Skin of body (tissue), 2 donors: Measurements from ENCODE around the gene CNTN4. TPM values are rescaled to one million over a fixed set of nuclear protein-coding genes. Genes with fewer than 3 reads are reported as not detected.

Experiments
- DNase-seq: peaks from one replicate; lab custom pipeline; 2025; lab: John Stamatoyannopoulos, UW
- total RNA-seq: library from RNA; depleted of rRNA; stranded (reverse); fragments of >200 nt; gene quantifications from one replicate; pipeline ENCODE4 v1.2.3, GENCODE V29; 2014

The CNTN4 gene
- total RNA-seq, 1 donor from 2014 or later = 24.4 TPM

DNA sequence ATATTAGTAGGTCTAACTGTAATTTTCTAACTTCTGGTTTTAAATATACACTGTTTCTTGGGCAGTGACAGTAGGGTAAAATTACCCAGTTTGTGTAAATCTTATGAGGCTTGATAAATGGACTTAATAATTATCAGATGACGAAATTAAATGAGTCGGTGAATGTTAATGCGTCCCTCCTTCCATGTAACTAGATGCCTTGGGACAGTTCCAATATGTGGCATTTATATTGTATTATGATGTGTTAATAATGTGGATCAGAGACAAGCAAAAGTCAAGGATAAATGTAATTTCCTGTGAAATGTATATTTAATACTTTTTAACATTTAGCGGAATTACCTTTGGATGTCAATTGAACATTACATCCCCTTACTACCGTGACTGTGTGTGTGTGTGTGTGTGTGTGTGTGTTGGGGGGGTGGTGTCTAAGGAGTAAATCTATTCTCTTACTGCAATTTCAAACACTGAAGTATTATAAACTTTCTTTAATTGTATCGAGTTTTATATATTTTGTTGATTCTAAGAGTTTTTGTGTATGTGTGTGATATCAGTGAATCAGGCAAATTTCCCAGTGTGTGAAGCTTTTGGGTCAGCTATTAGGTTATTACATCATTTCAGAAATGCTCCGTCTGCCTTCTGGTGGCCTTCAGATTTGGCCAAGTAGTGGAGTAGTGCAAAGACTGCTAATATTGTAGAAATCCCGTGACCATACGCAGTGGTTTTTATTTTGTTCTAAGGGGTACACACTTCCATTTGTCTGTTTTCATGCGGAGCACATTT lies 50.1 kb downstream of the CNTN4 start:
- DNase-seq = no peak

DNA sequence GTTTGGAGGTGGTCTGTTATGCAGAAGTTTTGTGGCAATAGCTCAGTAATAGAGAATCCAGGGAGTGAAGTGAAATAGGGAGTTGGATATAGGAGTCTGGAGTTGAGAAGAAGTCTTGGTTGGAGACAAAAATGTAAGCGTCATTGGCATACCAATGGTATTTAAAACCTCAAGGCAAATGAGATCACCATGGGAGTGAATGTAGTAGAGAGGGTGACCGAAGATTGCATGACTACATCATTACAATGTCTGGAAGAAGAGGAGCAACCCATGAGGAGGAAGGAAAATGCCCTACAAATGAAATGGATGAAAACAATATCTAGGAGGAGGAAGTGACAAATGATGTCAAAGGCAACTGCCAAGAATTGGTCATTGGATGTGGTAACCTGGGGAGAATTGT lies 54.4 kb downstream of the CNTN4 start:
- no peak for DNase-seq

- no peak for DNase-seq
Observed at GRCh38 chr3:2153547-2153946, 54.9 kb downstream of the CNTN4 start.

- DNase-seq = peak; percentile 26
Observed at GRCh38 chr3:2154621-2155020, 56.0 kb downstream of the CNTN4 start.

DNA sequence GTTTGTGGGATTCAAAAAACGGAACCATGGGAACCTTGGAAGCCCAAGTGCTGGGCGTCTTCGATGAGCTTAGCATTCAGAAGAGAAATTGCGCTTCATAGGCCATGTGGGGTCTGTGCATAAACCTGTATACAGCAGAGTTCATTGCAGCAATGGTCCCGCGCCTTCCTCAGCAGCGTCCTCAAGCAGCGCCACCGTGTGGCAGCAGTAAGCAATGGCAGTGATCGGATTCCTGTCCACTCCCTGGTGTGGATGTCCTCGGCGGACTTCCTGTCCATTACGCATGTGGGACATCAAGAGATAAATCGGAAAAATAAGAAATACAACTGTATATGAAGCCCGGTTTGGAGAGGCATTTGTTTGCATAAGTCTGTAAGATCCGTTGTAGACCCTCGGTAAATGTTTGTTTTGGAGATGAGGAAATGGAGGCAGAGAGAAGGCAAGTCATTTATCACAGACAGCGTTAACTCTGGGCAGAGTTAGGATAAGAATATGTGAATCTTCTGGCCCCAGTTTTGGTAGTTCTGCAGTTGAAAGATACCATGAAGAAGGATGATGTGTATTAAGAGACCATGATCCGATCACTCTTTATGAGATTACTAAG lies 57.7 kb downstream of the CNTN4 start:
- no peak for DNase-seq

DNA sequence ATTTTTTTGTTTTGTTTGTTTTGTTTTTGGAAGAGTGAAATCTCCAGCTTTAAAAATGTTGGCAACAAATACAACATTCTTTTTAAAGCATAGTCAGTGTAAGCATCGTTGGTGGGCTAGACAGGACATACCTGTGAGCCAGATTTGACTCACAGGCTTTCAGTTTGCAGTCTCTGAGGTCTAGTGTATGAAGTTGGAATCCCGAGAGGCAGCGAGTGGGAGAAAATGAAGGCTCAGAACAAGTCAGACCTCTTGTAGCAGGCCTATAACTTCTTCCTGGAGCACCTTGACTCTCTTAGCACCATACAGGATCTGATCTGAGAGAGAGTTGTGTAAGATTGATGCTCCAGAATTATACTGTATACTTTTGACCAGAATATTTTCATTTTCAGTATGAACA lies 60.2 kb downstream of the CNTN4 start:
- no peak for DNase-seq

DNA sequence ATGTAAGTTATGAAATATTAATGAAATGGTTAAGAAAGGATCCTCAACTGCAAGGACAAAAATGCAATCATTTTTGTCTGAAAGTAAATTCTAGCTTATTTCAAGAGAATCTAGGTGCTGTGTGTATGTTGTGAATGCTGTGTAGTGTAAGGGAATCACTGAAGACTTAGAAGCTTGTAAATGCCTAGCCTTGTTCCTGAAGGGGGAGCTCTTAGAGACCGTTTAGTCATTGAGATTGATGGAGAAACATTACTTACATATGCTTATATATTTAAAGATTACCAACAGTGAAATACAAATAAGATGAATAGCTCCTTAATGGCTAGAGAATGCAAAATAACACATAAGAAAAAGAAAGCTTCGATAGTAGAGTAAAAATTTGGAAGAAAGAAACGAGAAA lies 67.9 kb downstream of the CNTN4 start:
- DNase-seq = no peak

- no peak for DNase-seq
Observed at GRCh38 chr3:2172561-2173171, 74.0 kb downstream of the CNTN4 start.

DNA sequence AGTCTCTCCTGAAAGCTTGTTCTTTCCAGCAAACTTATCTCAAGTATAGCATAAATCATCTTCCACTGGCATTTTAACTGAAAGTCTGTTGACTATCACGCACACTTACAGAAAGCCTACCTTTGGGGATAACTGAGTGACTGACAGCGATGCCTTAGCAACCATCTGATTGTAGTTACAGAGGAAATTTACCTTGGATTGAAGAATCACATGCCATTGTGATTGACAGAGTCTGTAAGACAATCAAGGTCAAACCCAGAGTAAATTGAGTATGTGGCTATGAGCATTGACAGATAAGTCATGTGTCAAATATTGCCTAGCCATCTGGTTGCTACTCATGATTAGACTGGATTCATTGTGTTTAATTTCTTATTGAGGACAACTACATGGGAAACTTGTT lies 82.0 kb downstream of the CNTN4 start:
- no peak for DNase-seq

GRCh38 chr3:2198776-2199279 lies 100.2 kb downstream of the CNTN4 start:
- no peak for DNase-seq

DNA sequence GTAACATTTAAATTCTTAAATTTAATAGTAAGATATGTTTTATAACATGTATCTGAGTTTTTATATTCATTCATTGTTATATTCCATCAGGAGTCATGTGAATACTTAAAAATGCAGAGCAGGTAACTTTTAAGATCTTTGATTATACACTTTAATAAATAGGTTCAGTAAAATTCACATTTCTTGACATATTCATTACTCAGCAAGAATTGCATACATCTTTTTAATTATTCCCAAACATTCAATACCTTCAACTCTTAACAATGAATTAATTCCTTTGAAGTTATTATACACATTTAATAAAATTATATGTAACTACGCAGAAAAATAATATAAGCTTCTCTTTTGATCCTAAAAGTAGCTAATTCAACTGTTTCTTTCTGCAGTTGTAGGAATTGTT lies 105.4 kb downstream of the CNTN4 start:
- no peak for DNase-seq

DNA sequence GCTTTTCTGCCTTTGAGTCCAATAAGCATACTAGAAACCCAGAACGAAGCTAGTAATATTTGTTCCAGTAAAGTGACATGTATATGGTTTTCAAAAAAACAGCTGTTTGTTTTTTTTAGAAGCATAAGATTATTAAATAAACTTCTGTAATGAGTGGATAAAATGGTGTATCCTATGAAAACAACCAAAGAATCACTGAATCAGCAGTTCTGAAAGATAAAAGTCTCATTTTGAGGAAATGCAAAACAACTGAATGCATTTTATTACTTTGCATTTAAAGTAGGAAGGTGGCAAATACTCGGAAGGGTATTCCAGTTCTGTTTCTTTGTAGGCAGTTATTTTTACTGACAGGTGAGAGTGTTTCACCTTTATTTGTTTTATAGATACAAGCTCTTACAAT lies 107.0 kb downstream of the CNTN4 start:
- no peak for DNase-seq

DNA sequence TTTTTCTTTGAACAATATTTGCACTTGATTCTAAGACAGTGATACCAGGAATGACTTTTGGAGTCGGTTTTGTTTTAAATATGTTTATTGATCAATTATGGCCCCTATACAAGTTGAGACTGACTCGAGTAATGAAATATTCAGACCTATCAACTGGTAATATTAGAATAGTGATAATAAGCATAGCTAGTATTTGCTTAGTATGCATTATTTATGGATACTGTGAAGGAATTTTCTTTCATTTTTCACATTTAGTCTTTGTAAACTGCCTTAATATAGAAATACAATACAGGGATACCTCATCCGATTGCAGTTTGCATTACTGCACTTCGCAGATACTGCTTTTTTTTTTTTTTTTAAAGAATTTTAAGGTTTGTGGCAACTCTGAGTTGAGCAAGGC lies 107.9 kb downstream of the CNTN4 start:
- DNase-seq = no peak

DNA sequence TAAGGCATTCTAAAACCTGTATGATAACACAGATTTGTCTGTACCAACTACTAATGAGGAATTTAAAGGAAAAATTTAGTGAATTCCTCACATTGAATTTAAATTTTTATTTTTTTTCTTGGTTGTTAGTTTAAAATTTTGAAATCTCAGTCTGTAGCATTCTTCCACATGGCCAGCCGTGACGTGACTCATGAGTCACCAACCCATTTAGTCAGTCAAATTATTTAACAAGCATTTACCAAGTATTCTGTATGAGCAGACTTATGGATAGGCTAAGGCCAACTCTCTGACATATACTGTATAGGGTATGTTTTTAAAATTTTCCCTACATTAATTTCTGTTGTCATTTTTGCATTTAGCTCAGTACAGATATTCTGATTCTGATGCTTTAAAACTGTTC lies 112.9 kb downstream of the CNTN4 start:
- no peak for DNase-seq

DNA sequence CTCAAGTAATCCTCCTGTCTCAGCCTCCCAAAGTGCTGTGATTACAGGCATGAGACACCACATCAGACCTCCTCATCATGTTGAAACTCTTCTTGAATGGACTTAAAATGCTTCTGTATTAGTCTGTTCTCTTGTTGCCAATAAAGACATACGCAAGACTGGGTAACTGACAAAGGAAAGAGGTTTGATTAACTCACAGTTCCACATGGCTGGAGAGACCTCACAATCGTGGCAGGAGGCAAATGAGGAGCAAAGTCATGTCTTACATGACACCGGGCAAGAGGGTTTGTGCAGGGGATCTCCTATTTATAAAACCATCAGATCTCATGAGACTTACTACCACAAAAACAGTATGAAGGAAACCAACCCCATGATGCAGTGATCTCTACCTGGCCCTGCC lies 113.5 kb downstream of the CNTN4 start:
- DNase-seq = no peak

DNA sequence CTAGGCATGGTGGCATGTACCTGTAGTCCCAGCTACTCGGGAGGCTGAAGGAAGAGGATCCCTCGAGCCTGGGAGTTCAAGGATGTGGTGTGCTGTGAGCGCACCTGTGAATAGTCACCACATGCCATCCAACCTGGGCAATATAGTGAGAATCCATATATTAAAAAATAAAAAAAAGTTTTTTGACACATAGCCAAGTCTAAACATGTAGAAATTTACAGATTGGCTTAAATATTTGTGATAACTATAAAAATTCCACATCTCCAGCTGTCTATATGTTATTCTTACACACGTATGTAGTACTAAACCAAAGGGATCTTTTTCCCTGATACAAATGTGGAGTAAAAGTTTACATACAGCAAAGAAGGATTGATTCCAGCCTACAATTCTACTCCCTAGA lies 119.7 kb downstream of the CNTN4 start:
- DNase-seq = no peak

GRCh38 chr3:2218816-2219215 lies 120.2 kb downstream of the CNTN4 start:
- DNase-seq = no peak

- no peak for DNase-seq
Observed at GRCh38 chr3:2236203-2236602, 137.5 kb downstream of the CNTN4 start.

- no peak for DNase-seq
Observed at GRCh38 chr3:2244137-2244536, 145.5 kb downstream of the CNTN4 start.

DNA sequence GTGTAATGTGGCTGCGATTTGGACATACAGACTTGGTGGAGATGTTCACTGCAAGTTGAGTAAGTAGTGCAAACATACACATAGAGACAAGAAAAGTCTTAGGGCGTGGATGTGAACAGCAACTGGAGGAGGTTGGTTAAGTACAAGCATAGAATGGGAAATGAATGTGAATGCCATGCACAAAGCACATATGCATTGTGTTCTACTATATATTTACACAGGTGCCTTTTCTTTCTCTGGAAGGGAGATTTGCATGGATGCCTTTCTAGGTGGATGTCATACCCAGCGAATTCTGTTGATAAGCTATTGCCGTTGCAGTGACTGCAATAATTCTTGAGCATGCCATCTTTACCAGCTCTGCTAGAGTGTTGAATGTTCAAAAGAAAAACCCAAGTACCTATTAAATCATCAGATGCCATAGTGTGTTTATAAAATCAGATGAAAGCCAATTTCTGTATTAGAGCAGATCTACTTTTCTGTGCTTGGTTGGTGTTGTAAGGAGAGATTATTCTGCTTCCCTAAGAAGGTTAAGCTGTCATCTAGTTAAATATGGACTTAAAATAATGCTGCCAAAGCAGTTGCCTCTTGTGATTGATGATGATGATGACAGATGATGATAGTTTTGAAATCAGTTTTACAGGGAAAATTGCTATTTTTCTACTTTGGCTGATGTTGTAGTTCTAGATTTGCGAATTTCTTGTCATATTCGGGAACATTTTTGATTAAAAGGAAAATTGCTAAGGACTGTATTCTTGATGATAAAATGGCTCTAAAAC lies 148.4 kb downstream of the CNTN4 start:
- no peak for DNase-seq

DNA sequence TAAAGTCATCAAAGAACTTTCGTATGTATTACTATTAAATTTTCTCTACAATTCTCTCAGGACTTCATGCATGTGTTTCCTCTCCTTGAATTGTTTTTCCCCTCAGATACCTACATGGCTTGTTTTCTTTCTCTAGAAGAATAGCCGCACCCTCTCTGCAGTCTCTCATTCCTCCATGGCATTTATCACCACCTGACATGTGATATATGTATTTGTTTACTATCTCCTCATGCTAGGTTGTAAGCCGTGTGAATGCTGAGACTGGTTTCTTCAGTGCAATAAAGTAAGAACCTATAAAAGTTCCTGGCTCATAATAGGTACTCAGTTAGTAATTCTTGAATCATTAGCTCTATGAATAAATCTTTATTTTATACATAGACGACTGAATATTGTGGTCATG lies 149.2 kb downstream of the CNTN4 start:
- no peak for DNase-seq

DNA sequence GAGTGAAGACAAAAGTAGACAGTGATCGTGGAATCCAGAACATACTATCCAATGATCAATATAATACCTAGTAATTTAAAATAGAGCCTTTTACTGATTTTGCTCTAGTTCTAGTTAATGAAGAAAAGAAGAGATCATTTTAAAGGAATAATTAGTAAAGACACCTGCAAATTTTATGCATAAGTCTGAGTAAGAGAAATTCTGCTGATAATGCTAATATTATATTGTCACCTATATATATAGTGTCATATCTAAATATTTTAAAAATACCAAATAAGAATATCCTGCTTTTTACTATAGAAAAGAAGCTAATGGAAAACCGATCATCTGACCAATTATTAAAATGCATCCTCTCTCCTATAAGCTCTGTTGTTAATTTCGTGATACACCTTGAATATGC lies 152.1 kb downstream of the CNTN4 start:
- DNase-seq = no peak
